Measurements from ENCODE around the gene SF3B4.

DNA sequence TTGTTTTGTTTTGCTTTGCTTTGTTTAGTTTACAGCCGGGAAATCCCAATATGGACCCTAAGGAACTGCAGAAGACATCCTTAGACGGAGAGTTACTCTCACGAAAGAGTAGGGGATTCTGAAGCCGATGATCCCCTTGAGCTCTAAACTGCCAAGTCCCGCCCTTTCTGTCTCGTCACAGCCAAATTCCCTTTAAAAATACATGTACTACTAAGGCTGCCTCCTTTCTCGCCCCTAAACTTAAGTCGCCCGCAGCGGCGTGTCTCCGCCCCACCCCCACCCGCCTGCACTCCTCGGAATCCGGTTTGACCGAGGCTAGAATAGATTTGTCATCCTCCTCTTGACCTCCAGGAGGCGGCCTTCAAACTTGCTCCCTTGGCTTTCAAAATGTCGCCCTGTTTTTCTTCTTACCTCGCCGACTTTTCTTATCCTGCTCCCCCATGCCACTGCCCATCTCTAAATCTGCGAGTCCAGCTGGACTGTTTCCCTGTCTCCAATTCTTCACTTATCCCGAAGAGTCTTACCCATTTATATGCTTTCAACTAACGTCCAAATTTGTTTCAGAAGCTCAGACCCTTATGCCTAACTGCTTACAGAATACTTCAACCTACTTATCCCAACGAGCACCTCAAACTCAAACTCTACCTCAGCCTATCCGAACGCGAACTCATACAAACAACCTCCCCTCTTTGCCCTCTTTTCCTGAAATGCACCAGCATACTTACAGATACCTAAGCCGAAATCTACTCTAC is 39.2 kb downstream of the SF3B4 start:
- TF ChIP-seq, protein P1, sequence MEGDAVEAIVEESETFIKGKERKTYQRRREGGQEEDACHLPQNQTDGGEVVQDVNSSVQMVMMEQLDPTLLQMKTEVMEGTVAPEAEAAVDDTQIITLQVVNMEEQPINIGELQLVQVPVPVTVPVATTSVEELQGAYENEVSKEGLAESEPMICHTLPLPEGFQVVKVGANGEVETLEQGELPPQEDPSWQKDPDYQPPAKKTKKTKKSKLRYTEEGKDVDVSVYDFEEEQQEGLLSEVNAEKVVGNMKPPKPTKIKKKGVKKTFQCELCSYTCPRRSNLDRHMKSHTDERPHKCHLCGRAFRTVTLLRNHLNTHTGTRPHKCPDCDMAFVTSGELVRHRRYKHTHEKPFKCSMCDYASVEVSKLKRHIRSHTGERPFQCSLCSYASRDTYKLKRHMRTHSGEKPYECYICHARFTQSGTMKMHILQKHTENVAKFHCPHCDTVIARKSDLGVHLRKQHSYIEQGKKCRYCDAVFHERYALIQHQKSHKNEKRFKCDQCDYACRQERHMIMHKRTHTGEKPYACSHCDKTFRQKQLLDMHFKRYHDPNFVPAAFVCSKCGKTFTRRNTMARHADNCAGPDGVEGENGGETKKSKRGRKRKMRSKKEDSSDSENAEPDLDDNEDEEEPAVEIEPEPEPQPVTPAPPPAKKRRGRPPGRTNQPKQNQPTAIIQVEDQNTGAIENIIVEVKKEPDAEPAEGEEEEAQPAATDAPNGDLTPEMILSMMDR (conservative IDR thresholded peaks at IDR 0.05): peak; percentile 85
- TF ChIP-seq ZFX (IDR thresholded peaks at IDR 0.05): no peak
